M059J (cell line): ENCODE data around the gene ZRANB1. TPM values are rescaled to one million over a fixed set of nuclear protein-coding genes. Genes with fewer than 3 reads are reported as not detected.

Experiments
- DNase-seq: peaks from one replicate; pipeline ENCODE4 v3.0.0-alpha.2; 2012; ENCODE audit warnings: low read depth
- total RNA-seq: library from RNA; depleted of rRNA; stranded (reverse); fragments of >200 nt; shearing (Covaris generic); gene quantifications from 2 replicates; pipeline ENCODE4 v1.2.3, GENCODE V29; 2014; rRNA removed

Gene ZRANB1
- total RNA-seq, 1 experiment from 2014 or later: 17.1 TPM

DNA sequence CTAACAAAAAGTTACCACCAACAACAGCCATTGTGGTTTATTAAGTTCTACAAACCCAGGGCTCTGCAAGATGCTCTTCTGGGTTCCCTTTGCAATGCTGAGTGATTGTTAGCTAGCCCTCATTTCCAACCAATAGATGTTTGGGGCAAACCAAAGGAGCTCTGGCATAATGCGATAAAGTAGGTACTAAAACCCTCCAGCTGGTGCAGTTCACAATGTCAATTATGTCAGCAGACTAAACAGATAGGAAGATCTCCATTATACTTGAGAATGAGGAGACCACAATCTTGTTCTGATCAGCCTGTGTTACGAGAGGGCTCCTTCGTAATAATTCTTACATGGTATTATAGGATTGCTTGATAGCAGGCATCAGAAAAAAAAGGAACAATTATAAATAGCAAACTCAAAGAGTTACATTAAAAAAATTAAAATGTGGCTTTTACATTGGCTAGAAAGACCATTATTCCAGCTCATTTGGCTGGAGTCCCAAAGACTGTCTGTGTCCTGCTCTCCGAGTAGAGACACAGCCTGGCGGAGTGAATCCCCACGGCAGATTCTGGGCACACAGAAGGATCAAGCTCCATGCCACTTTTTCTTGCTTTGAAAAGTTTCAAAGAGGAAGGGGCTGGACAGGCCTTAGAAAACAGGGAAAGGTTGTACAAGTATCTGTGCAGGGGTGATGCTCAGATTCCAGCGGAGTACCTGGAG is 93.8 kb downstream of the ZRANB1 start:
- DNase-seq: no peak

DNA sequence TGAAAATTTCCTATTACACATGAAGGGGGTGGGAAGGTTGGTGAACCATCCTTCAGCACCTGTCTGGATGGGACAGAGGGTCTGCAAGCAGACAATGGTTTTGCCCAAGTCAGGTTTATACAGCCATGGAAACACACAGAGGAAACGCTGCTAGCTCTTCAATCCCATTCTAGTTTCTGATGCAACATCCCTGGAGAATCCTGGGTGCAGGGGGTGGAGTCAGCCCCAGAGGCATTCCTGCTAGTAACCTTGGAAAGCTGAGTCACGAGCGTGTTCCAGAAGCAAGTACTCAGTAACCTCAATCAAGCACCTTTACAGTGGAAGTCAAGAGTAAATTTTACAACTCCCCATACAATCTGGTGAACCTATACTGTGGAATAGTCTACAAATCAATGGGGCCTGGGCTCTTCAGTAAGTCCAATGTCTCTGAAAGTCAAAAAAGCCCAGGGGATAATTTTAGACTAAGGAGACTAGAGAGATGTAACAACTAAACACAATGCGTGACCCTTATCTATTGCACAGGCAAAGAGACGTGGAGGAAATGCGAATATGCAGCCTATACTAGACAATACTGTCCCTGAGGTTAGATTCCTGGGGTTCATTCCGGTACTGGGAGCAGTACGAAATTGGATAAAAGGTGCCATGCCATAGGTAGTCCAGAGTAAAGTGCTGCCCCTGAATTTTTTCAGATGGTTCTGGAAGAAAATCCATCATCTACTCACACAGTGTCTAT is 95.4 kb downstream of the ZRANB1 start:
- DNase-seq: peak; percentile 89

Other genes starting within 250 kb of the ZRANB1 start
- gene FAM53B, start 197.7 kb upstream of the ZRANB1 start, total RNA-seq: 7.7 and 16.7 TPM in 2 replicates
- 21.1 and 28.9 TPM in 2 replicates for gene EEF1AKMT2, start 150.2 kb upstream of the ZRANB1 start, total RNA-seq
- gene ABRAXAS2, start 140.3 kb upstream of the ZRANB1 start, total RNA-seq: 17.0 and 17.1 TPM in 2 replicates
- gene CTBP2, start 218.4 kb downstream of the ZRANB1 start, total RNA-seq: 41.3 and 55.5 TPM in 2 replicates